Sigmoid colon (tissue), 4 donors: ENCODE measurements around the gene PRKN.

ENCODE experiments used
- CTCF ChIP-seq, 4 experiments: fragments of 450-650 bp in 3 of 4; fragments of 200-600 bp in 1 of 4; IDR thresholded peaks; one replicate each; pipeline ENCODE4 v1.5.1; 2016 to 2019; ENCODE audit warnings: antibody characterized with exemption in 4 of 4, mild to moderate bottlenecking in 3 of 4, moderate library complexity in 2 of 4
- EP300 ChIP-seq, 4 donors: sonication (generic); formaldehyde crosslinking; IDR thresholded peaks; one replicate each; pipeline ENCODE4 v1.6.1; 2017; ENCODE audit warnings: antibody characterized with exemption in 4 of 4
- POLR2A ChIP-seq, 2 donors: fragments of 450-650 bp; IDR thresholded peaks; one replicate each; pipeline ENCODE4 v1.6.1; 2016; ENCODE audit warnings: antibody characterized with exemption in 2 of 2, mild to moderate bottlenecking in 2 of 2, moderate library complexity in 2 of 2
- POLR2AphosphoS5 ChIP-seq, 4 donors: sonication (generic); formaldehyde crosslinking; IDR thresholded peaks; one replicate each; pipeline ENCODE4 v1.6.1; 2017; ENCODE audit warnings: antibody characterized with exemption in 4 of 4

DNA sequence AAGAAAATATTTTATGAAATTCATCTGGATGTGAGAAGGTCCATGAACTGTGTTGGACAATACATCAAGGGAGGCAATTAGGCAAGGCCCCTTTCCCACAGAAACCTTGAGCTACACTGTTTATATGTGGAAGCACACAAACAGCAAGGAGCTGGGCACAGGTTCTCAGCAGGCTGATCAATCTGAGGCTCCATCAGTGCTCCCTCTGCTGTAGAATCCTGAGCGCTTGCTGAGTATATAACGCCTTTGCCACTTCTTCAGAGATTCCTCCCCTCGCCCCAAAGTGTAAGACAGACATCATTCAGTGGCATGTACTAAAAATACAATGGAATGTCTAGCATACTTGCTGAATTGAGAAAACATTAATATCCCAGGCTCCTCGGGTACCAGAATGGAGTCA lies 146.9 kb downstream of the PRKN start:
- no peak for TF ChIP-seq POLR2A (IDR thresholded peaks at IDR 0.05)
- no peak for TF ChIP-seq CTCF (IDR thresholded peaks at IDR 0.05)
- no peak for TF ChIP-seq EP300 (IDR thresholded peaks at IDR 0.05)
- TF ChIP-seq POLR2AphosphoS5 (IDR thresholded peaks at IDR 0.05), result no peak
